IPS-18c (cell line): ENCODE data around the gene SLC9A5.

Experiments used
- H3K4me3 ChIP-seq: 2 replicates; pipeline ENCODE4 v1.7.0; 2013; ENCODE audit warnings: low read depth, mild to moderate bottlenecking, low read length, moderate library complexity; ENCODE audit not compliant: insufficient read depth
- H3K9me3 ChIP-seq: one replicate; pipeline ENCODE4 v1.6.1; 2013; ENCODE audit warnings: mild to moderate bottlenecking, low read length, moderate library complexity; ENCODE audit not compliant: control insufficient read depth, insufficient read depth

The SLC9A5 gene

DNA sequence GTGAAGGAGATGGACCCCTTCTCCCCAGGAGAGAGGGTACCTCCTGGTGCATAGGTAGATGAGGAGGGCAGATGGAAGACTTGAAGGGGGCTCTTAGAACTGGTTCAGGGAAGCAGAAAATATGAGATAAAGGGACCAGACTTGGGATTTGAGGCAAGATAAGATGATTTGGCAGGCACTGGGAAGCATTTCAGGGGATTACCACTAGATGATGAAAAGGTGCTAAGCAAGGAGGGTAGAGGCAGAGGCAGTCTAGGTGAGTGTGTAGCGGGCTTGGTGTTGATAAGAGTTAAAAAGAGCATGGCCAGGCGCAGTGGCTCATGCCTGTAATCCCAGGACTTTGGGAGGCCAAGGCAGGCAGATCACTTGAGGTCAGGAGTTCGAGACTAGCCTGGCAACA is 14.4 kb downstream of the SLC9A5 start:
- H3K4me3 ChIP-seq: no peak overlapping the region
- no peaks in the 10 kb centered on the region for H3K9me3 ChIP-seq

DNA sequence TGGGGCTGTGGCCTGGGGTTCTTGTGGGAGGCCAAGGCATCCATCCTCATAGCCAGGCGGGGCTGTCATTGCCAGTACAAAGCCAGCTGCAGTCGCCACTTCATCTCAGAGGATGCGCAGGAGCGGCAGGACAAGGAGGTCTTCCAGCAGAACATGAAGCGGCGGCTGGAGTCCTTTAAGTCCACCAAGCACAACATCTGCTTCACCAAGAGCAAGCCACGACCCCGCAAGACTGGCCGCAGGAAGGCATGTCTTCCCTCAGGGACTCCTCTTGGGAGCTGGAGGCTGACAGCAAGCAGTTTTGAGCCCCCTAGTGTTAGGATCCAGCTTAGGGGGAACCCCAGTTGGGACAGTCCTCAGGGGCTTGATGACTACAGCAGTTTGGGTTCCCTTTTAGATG is 15.5 kb downstream of the SLC9A5 start:
- Histone ChIP-seq H3K9me3 (no peaks in the 10 kb centered on the region), H3K4me3 (no peak overlapping the region)

DNA sequence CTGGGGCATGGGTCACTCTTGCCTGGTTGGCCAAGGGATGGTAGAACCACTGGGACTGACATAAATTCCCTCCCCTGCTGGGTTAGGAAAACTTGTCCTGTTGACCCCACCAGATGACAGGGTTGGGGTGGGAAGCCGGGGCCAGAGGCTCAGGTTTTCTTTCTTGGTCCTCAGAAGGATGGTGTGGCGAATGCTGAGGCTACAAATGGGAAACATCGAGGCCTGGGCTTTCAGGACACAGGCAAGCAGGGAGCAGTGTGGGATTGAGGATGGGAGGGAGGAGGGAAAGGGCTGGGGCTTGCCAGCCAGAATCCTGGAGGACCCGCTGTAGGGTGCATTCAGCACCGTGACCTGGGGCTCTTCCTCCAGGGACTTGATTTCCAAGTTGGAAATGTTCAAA is 16.1 kb downstream of the SLC9A5 start:
- Histone ChIP-seq H3K9me3 (no peaks in the 10 kb centered on the region), H3K4me3 (no peak overlapping the region)

DNA sequence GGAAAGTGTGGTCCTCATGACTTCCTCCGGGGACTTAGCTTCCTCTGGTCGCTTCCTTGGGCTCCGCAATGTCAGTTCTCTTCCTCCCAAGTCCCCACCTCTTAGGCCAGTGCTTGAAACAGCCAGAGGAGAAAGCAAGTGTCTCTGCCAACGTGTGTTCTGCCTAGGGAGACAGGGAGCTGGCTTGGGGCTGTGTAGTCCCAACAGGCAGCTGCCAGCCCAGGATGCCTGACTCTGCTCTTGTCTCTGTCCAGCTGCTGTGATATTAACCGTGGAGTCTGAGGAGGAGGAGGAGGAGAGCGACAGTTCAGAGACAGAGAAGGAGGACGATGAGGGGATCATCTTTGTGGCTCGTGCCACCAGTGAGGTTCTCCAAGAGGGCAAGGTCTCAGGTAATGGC is 17.1 kb downstream of the SLC9A5 start:
- H3K9me3 ChIP-seq: no peaks in the 10 kb centered on the region
- no peak overlapping the region for H3K4me3 ChIP-seq

DNA sequence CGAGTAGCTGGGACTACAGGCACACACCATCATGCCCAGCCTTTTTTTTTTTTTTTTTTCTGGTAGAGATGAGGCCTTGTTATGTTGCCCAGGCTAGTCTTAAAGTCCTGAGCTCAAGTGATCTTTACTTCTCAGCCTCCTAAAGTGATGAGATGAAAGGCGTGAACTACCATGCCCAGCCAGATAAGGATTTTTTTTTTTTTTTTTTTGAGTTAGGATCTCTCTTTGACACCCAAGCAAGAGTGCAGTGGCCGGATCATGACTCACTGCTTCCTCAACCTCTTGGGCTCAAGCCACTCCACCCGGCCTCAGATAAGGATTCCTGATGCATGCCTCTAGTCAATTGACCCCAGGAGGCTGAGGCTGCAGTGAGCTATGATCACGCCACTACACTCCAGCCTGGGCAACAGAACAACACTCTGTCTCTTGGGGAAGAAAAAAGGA is 19.4 kb downstream of the SLC9A5 start:
- Histone ChIP-seq H3K9me3 (no peaks in the 10 kb centered on the region), H3K4me3 (no peak overlapping the region)

DNA sequence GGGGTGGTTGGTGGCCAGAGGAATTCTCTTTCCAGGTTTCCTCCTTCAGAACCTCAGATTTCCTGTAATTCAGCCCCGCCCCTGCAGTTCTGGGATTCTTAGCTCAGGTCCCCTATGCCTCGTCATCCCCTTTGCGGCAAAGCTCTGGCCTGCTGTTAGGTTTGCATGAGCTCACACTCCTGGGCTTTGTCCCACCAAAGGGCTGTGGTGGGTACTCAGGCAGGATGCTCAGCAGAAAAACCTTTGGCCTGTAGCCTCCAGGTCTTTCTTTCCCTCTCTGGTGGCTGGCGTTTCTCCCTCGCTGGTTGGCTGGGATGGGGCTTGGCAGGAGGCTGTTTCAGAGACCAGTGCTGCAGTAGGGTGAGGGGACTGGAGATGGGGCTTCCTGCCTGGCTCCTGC is 21.0 kb downstream of the SLC9A5 start:
- Histone ChIP-seq H3K9me3 (no peaks in the 10 kb centered on the region), H3K4me3 (no peak overlapping the region)

DNA sequence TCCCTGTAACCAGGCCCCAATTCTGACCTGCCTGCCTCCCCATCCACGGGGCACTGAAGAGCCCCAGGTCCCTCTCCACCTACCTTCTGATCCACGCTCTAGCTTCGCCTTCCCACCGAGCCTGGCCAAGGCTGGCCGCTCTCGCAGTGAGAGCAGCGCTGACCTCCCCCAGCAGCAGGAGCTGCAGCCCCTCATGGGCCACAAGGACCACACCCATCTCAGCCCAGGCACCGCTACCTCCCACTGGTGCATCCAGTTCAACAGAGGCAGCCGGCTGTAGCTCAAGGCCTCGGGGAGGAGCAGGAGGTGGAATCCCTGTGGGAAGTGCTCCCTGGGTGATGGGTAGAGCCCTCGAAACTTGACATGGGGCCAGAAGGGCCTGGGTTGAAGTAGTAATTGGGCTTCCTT is 22.2 kb downstream of the SLC9A5 start:
- H3K4me3 ChIP-seq: no peak overlapping the region
- H3K9me3 ChIP-seq: no peaks in the 10 kb centered on the region

DNA sequence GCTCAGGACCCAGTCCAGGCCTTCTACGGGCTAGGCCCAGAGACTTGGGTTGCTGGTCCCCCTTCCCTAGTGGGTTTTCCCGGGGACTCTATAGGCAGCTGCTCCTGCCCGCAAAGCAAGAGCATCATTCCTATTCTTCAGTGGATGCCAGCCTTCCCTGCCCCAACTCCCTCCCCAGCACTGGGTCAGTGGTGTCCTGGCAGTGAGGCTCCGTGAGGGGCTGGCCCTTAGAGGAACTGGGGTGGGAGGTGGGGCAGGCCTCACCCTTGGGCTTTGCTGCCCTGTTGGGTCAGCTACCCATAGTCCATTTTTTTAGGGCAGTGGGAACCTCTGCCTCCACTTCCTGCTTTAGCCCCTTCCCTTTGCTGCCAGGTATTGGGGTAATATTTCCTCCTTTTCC is 22.7 kb downstream of the SLC9A5 start:
- H3K9me3 ChIP-seq: no peaks in the 10 kb centered on the region
- H3K4me3 ChIP-seq: no peak overlapping the region

DNA sequence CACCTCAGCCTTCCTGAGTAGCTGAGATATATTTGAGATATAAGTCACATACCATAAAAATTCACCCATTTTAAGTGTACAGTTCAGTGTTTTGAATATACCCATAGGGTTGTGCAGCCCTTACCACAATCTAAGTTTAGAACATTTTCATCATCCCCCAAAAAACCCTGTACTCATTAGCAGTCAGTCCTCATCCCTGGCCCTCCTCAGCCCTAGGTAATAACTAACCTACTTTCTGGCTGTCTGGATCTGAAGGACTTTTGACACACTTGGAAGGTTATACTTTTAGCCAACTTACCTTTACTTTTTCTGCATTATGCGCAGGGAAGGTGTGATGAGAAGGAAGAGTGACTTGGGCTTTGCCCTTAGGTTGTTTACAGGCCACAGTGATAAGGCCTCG is 26.5 kb downstream of the SLC9A5 start:
- H3K9me3 ChIP-seq: no peaks in the 10 kb centered on the region

DNA sequence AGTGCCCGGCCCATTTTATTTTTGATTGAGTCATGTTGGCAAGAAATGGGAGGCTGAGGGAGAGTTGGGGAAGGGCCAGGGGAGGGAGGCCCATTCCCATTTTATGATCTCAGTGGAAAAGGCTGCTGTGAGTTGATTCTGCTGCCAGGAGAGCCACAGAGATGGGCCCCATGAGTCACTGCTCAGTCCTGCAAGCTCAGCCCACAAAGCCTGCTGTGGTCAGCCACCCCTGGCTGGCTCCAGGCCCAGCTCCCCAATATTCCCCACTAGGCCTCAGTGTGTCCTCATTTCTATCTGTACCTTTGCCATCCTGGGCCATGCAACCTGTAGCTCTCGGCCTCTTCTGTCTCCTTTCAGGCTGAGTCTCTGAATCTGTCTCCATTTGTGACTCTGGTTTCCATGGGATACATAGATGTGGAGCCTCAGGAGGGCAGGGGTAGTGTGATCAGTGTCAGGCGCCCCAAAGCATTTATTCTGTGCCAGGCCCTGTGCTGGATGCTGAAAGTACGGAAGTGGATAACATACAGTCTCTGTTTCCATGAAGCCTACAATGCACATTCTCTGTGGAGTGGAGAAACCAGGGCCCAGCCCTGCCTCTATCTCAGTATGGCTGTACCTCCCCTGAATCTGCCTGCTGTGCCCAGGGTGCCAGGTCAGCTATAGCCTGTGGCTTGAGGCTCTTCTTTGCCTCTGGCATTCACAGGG is 28.7 kb downstream of the SLC9A5 start:
- Histone ChIP-seq H3K9me3 (no peaks in the 10 kb centered on the region), H3K4me3 (no peak overlapping the region)

More for the DNA sequence above, 26.5 kb downstream of the SLC9A5 start:
- H3K4me3 ChIP-seq: no peak overlapping the region

DNA sequence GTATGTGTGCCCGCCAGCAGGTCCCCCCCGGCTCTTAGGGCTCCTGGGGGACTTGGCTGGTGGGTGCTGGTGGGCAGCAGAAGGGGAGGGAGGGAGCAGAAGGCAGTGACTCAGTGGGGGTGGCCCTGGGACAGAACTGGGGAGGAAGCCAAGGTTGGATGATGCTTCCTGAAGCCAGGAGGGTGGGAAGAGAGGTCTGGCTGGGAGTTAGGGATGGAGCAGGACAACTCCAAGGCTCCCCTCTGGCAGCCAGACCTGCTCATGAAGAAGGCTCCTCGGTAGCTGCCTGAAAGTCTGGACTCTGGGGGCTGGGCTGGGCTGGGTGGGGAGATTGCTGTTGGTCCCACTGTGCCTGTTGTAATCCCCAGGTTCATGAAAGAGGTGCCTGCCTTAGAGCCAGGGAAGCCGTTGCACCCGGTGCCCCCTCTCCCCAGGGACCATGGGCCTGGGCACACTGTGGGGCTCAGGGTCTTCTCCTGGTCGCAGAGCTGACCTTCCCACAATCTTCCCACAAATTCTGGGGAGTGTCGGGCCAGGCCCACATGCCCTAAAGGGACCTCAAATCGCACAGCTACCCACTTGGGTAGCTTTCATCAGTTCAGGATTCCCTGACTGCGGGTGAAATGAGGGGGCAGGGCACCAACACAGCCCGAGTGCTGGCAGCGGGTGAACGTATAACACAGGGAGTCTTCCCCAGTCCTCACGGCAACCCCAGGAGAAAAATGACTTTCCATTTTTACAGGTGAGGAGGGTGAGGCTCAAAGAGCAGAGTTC is 29.4 kb downstream of the SLC9A5 start:
- no peaks in the 10 kb centered on the region for H3K9me3 ChIP-seq
- peak overlapping the region; percentile 65 for H3K4me3 ChIP-seq

DNA sequence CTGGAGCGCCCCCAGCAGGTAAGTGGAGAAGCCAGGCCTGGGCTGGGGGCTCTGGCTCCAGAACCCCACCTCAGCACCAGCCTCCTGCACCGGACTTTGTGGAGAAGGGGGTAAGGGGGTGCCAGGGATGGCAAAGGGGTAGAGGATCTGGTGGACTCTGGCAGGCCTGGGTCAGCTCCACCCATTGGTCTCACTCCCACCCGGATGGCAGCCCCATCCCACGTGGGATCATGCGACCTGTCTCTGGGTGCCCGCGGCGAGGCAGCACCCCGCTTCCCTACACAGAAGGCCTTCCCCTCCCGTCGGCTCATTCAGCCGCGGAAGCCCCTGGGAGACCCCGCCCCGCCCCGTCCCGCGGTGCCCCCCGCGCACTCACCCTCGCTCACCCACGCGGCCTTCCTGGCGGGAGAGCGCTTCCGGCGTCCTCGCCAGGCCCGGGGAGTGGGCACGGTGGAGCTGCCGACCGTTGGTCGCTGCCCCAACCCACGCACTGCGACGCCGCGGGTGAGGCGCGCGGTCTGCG is 30.1 kb downstream of the SLC9A5 start:
- Histone ChIP-seq H3K4me3 (peak overlapping the region; percentile 65), H3K9me3 (no peaks in the 10 kb centered on the region)

DNA sequence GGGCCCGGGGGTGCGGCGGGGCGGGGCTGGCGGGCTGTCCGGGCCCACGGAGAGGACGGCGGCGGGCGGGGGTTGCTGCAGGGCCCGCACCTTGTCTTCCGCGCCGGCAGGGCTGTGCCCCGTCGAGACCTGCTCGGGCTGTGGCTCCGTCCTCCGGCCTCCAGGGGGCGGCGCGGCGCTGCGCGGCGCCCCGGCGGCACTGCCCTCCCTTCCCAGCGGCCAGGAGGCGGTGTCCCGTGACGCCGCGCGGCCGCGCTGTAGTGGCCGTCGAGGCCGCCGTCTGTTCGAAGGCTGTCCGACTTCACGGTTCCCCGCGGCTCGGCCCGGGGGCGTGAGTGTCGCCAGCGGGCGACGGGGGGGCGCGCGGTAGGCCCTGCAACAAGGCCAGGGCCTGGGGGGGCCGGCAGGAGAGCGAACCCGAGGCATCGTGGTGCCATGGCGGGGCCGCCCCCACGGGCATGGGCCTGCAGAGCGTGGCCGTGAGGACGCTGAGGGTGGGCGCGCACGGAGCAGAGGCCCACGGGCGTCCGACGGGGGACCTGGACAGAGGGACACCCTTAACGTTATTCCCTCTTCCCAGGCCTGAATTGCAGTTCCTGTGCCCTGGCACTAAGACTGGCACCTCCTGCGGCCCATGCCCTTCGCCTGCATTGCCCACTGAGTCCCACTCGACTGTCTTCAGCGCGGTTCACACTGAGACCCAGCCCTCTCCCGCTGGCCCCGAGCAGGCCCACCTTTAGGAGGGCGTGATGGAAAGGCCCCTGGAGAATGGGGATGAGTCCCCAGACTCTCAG is 30.7 kb downstream of the SLC9A5 start, which contains the start of gene PLEKHG4:
Gene PLEKHG4, plus strand, starts transcription at position 237 of the 794 bp plus-strand sequence. Its CDS starts 513 bp downstream, at position 750.
- no peaks in the 10 kb centered on the region for H3K9me3 ChIP-seq
- peak within 1 kb of the TSS; percentile 65 for H3K4me3 ChIP-seq

DNA sequence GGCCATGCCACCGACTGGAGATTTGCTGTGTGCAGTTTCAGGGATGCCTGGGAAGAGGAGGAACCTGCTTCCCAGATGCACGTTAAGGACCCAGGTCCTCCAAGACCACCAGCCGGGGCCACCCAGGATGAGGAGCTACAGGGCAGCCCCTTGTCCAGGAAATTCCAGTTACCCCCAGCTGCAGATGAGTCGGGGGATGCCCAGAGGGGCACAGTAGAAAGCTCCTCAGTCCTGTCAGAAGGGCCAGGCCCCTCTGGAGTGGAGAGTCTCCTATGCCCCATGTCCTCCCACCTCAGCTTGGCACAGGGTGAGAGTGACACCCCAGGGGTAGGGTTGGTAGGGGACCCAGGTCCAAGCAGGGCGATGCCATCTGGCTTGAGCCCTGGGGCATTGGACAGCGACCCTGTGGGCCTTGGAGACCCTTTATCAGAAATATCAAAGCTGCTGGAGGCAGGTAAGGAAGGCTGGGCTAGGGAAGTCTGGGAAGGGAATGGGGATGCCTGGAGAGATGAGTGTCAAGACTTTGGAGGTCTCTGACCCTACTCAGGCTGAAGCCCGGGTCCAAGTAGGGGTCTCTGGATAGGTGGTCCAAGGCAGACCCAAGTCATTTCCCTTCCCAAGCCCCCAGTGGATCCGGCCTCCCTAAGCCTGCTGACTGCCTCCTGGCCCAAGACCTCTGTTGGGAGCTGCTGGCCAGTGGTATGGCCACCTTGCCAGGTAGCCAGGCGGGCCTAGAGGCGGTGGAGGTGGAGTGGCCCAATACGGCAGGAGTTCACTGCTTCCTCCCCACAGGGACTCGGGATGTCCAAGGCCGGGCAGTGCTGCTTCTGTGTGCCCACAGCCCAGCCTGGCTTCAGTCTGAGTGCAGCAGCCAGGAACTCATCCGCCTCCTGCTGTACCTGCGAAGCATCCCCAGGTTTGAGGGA is 31.6 kb downstream of the SLC9A5 start:
- no peaks in the 10 kb centered on the region for H3K9me3 ChIP-seq
- no peak overlapping the region; the same call in 1 of the 2 replicates for H3K4me3 ChIP-seq

DNA sequence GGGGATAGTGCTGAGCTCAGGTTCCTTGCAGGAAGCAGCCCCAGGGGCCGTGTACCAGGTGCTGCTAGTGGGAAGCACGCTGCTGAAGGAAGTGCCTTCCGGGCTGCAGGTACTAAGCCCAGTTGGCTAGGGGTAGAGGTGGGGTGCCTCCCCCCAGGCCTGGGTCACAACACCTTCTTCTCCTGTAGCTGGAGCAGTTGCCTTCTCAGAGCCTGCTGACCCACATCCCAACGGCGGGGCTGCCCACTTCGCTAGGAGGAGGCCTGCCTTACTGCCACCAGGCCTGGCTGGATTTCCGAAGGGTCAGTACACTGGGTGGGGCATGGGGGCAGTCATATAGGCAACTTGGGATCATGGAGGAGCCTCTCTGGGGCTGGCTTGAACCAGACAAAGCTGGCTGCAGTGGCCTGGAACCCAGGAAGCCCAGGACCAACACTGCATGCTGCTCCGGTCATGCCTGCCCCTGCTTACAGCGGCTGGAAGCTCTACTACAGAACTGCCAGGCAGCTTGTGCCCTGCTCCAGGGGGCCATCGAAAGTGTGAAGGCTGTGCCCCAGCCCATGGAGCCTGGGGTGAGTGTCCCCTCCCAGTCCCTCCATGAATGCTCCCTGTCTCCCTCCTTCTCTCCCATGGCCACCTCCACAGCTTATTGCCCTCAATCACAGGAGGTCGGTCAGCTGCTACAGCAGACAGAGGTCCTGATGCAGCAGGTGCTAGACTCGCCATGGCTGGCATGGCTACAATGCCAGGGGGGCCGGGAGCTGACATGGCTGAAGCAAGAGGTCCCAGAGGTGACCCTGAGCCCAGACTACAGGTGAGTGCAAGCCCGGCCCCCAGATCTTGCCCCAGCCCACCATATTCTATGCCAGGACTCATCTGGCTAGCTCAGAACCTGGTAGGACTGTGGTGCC is 33.0 kb downstream of the SLC9A5 start:
- Histone ChIP-seq H3K4me3 (no peak overlapping the region), H3K9me3 (no peaks in the 10 kb centered on the region)

DNA sequence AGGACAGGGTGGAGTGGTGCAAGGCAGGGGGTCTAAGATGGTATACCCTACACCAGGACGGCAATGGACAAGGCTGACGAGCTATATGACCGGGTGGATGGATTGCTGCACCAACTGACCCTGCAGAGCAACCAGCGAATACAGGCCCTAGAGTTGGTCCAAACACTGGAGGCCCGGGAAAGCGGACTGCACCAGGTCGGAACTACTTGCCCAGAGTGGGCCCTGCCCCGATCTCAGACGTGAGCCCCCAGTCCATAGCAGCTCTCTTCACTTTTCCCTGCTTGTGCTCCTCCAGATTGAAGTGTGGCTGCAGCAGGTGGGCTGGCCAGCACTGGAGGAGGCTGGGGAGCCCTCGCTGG is 33.6 kb downstream of the SLC9A5 start:
- no peak overlapping the region for H3K4me3 ChIP-seq
- H3K9me3 ChIP-seq: no peaks in the 10 kb centered on the region
